H9 (cell line): ENCODE data around the gene SPRN. TPM values are rescaled to one million over a fixed set of nuclear protein-coding genes. Genes with fewer than 3 reads are reported as not detected.

Experiments
- DNase-seq: peaks from one replicate; pipeline ENCODE4 v3.0.0-alpha.2; 2017
- H2AFZ ChIP-seq: one replicate; pipeline ENCODE4 v1.6.1; 2013; ENCODE audit warnings: mild to moderate bottlenecking, low read length, control low read depth, moderate library complexity
- H2AK5ac ChIP-seq: 2 replicates; pipeline ENCODE4 v1.6.1; 2013; ENCODE audit warnings: low read length, control low read depth, mixed read lengths; ENCODE audit not compliant: insufficient read length
- H2BK120ac ChIP-seq: one replicate; pipeline ENCODE4 v1.6.1; 2013; ENCODE audit warnings: low read depth, mild to moderate bottlenecking, low read length, control low read depth, inconsistent platforms; ENCODE audit not compliant: poor library complexity, severe bottlenecking
- H2BK12ac ChIP-seq: 2 replicates; pipeline ENCODE4 v1.6.1; 2013; ENCODE audit warnings: low read length, control low read depth, mixed read lengths, low read depth; ENCODE audit not compliant: insufficient read length
- H2BK15ac ChIP-seq: 2 replicates; pipeline ENCODE4 v1.6.1; 2013; ENCODE audit warnings: low read depth, low read length, control low read depth
- H2BK20ac ChIP-seq: one replicate; pipeline ENCODE4 v1.6.1; 2013; ENCODE audit warnings: low read depth, mild to moderate bottlenecking, low read length, control low read depth, inconsistent platforms; ENCODE audit not compliant: poor library complexity, severe bottlenecking
- H2BK5ac ChIP-seq: 2 replicates; pipeline ENCODE4 v1.6.1; 2013; ENCODE audit warnings: low read length, control low read depth, mixed read lengths; ENCODE audit not compliant: insufficient read length
- H3K14ac ChIP-seq: 2 replicates; pipeline ENCODE4 v1.6.1; 2013; ENCODE audit warnings: low read length, control low read depth; ENCODE audit not compliant: insufficient read depth
- H3K18ac ChIP-seq: 2 replicates; pipeline ENCODE4 v1.6.1; 2013; ENCODE audit warnings: low read depth, mild to moderate bottlenecking, mixed read lengths, low read length, control low read depth; ENCODE audit not compliant: insufficient read length
- H3K23ac ChIP-seq: 2 replicates; pipeline ENCODE4 v1.6.1; 2013; ENCODE audit warnings: low read length, control low read depth, mixed read lengths, low read depth; ENCODE audit not compliant: insufficient read length
- H3K23me2 ChIP-seq: 2 replicates; pipeline ENCODE4 v1.6.1; 2013; ENCODE audit warnings: low read depth, mild to moderate bottlenecking, mixed read lengths, low read length, control low read depth; ENCODE audit not compliant: insufficient read length, poor library complexity, severe bottlenecking
- H3K27ac ChIP-seq: 2 replicates; pipeline ENCODE4 v1.5.1; 2013; ENCODE audit warnings: low read length, control low read depth, mixed read lengths, low read depth; ENCODE audit not compliant: insufficient read length
- H3K27me3 ChIP-seq: 2 replicates; pipeline ENCODE4 v1.6.1; 2013; ENCODE audit warnings: low read length, control low read depth, inconsistent platforms; ENCODE audit not compliant: insufficient read depth
- H3K4ac ChIP-seq: 2 replicates; pipeline ENCODE4 v1.6.1; 2013; ENCODE audit warnings: low read depth, mild to moderate bottlenecking, control low read depth, inconsistent platforms, low read length, moderate library complexity
- H3K4me1 ChIP-seq: 2 replicates; pipeline ENCODE4 v1.6.1; 2013; ENCODE audit warnings: low read length, control low read depth, inconsistent platforms; ENCODE audit not compliant: insufficient read depth
- H3K4me2 ChIP-seq: 2 replicates; pipeline ENCODE4 v1.6.1; 2013; ENCODE audit warnings: low read length, control low read depth, mixed read lengths; ENCODE audit not compliant: insufficient read length, insufficient read depth
- H3K56ac ChIP-seq: 2 replicates; pipeline ENCODE4 v1.6.1; 2013; ENCODE audit warnings: low read depth, mild to moderate bottlenecking, mixed read lengths, low read length, control low read depth; ENCODE audit not compliant: insufficient read length
- H3K79me1 ChIP-seq: 2 replicates; pipeline ENCODE4 v1.6.1; 2013; ENCODE audit warnings: low read depth, mild to moderate bottlenecking, moderate library complexity, low read length, control low read depth, inconsistent platforms; ENCODE audit not compliant: insufficient read depth, poor library complexity, severe bottlenecking
- H3K79me2 ChIP-seq: 2 replicates; pipeline ENCODE4 v1.6.1; 2013; ENCODE audit warnings: low read length, control low read depth, inconsistent platforms; ENCODE audit not compliant: insufficient read depth
- H3K9ac ChIP-seq: 2 replicates; pipeline ENCODE4 v1.6.1; 2013; ENCODE audit warnings: low read length, control low read depth, mixed read lengths; ENCODE audit not compliant: insufficient read length; ENCODE audit errors: extremely low read depth
- H3K9me3 ChIP-seq: one replicate; pipeline ENCODE4 v1.6.1; 2013; ENCODE audit warnings: low read depth, low read length, inconsistent platforms; ENCODE audit not compliant: control insufficient read depth
- H3T11ph ChIP-seq: one replicate; pipeline ENCODE4 v1.6.1; 2013; ENCODE audit warnings: mild to moderate bottlenecking, low read length, control low read depth, inconsistent platforms
- H4K20me1 ChIP-seq: one replicate; pipeline ENCODE4 v1.6.1; 2013; ENCODE audit not compliant: control insufficient read depth, insufficient read length, insufficient read depth
- H4K5ac ChIP-seq: 2 replicates; pipeline ENCODE4 v1.6.1; 2013; ENCODE audit warnings: low read depth, mild to moderate bottlenecking, mixed read lengths, low read length, control low read depth; ENCODE audit not compliant: insufficient read length
- H4K8ac ChIP-seq: replicated peaks from 2 replicates; pipeline ENCODE4 v1.6.1; 2013; ENCODE audit warnings: low read length, control low read depth, mixed read lengths, low read depth; ENCODE audit not compliant: insufficient read length
- H4K91ac ChIP-seq: 2 replicates; pipeline ENCODE4 v1.6.1; 2013; ENCODE audit warnings: low read depth, mild to moderate bottlenecking, moderate library complexity, mixed read lengths, low read length, control low read depth; ENCODE audit not compliant: insufficient read length
- H3K27ac Mint-ChIP-seq, 3 experiments: 2 replicates in 2 of 3; 3 replicates in 1 of 3; pipeline ENCODE4 v1.8.0; 2020 to 2021; ENCODE audit warnings: mixed read lengths in 3 of 3, mild to moderate bottlenecking in 1 of 3, moderate library complexity in 1 of 3
- H3K27me3 Mint-ChIP-seq: 2 replicates; pipeline ENCODE4 v1.8.0; 2021; ENCODE audit warnings: low read depth, mild to moderate bottlenecking, moderate library complexity, mixed read lengths
- H3K36me3 Mint-ChIP-seq, 3 experiments: 2 replicates in 2 of 3; 3 replicates in 1 of 3; pipeline ENCODE4 v1.8.0; 2020 to 2021; ENCODE audit warnings: low read depth in 3 of 3, mixed read lengths in 3 of 3; ENCODE audit not compliant: insufficient read depth in 1 of 3
- H3K4me1 Mint-ChIP-seq, 2 experiments: 2 replicates each; pipeline ENCODE4 v1.8.0; 2020; ENCODE audit warnings: mixed read lengths in 2 of 2
- H3K4me3 Mint-ChIP-seq, 2 experiments: 2 replicates in 1 of 2; 3 replicates in 1 of 2; pipeline ENCODE4 v1.8.0; 2020 to 2021; ENCODE audit warnings: mild to moderate bottlenecking in 2 of 2, mixed read lengths in 2 of 2, moderate library complexity in 1 of 2
- H3K9me3 Mint-ChIP-seq, 2 experiments: 2 replicates in 1 of 2; 3 replicates in 1 of 2; pipeline ENCODE4 v1.8.0; 2020; ENCODE audit warnings: mild to moderate bottlenecking in 2 of 2, mixed read lengths in 2 of 2, moderate library complexity in 1 of 2
- WGBS: extraction: QIAGEN DNeasy Blood & Tissue Kit; methylation state at CpG from one replicate; pipeline ENCODE4 v1.1.7; 2013; ENCODE audit warnings: missing lambda C conversion rate, low lambda C conversion rate, mixed read lengths; ENCODE audit not compliant: insufficient read length; ENCODE audit errors: extremely low coverage; 5-methylcytosine and 5-hydroxymethylcytosine counted together
- total RNA-seq: library from RNA; stranded (reverse); gene quantifications from 2 replicates; pipeline ENCODE4 v1.2.1, GENCODE V29; 2021
- TF ChIP-seq, protein P1 (sequence below): fragments of 200-600 bp; sonication (generic); conservative IDR thresholded peaks from 3 replicates; pipeline ENCODE4 v1.8.0; 2021; ENCODE audit warnings: antibody characterized with exemption, mild to moderate bottlenecking

Gene SPRN
- total RNA-seq, 1 experiment from 2014 or later = 0.42 TPM

GRCh38 chr10:133379801-133380666 is 44.4 kb downstream of the SPRN start:
- no peak overlapping the region for H2BK12ac ChIP-seq
- no CpG with 5 or more reads among the region's 36 CpGs for WGBS
- H3K27me3 ChIP-seq = peaks cover 18% of the 10 kb centered on the region
- no peak for DNase-seq
- no peaks in the 10 kb centered on the region for H3K79me1 ChIP-seq
- no peak overlapping the region for H2AFZ ChIP-seq
- H3K27ac Mint-ChIP-seq = no peak overlapping the region
- peaks cover 44% of the 10 kb centered on the region for H3K27me3 Mint-ChIP-seq
- H3K14ac ChIP-seq = no peak overlapping the region
- H3T11ph ChIP-seq = no peak overlapping the region
- H3K23ac ChIP-seq = no peak overlapping the region
- peak overlapping the region; percentile 66 to 74 for H3K4me3 Mint-ChIP-seq
- no peaks in the 10 kb centered on the region for H3K4me1 ChIP-seq
- no peak overlapping the region for H2BK20ac ChIP-seq
- H3K9me3 Mint-ChIP-seq = peaks cover 0 to 3% of the 10 kb centered on the region in 2 experiments; a peak in 2 of 5 replicates
- no peak overlapping the region for H3K4ac ChIP-seq
- no peak overlapping the region for H3K4me2 ChIP-seq
- H4K20me1 ChIP-seq = no peaks in the 10 kb centered on the region
- no peak overlapping the region for H4K5ac ChIP-seq
- H3K23me2 ChIP-seq = peaks cover 8% of the 10 kb centered on the region
- no peak overlapping the region for H3K18ac ChIP-seq
- H3K4me1 Mint-ChIP-seq = no peaks in the 10 kb centered on the region
- TF ChIP-seq, protein P1, sequence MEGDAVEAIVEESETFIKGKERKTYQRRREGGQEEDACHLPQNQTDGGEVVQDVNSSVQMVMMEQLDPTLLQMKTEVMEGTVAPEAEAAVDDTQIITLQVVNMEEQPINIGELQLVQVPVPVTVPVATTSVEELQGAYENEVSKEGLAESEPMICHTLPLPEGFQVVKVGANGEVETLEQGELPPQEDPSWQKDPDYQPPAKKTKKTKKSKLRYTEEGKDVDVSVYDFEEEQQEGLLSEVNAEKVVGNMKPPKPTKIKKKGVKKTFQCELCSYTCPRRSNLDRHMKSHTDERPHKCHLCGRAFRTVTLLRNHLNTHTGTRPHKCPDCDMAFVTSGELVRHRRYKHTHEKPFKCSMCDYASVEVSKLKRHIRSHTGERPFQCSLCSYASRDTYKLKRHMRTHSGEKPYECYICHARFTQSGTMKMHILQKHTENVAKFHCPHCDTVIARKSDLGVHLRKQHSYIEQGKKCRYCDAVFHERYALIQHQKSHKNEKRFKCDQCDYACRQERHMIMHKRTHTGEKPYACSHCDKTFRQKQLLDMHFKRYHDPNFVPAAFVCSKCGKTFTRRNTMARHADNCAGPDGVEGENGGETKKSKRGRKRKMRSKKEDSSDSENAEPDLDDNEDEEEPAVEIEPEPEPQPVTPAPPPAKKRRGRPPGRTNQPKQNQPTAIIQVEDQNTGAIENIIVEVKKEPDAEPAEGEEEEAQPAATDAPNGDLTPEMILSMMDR = no peak
- H4K91ac ChIP-seq = no peak overlapping the region
- H3K79me2 ChIP-seq = no peaks in the 10 kb centered on the region
- no peaks in the 10 kb centered on the region for H3K9me3 ChIP-seq
- H3K36me3 Mint-ChIP-seq = peaks cover 1 to 5% (median 3%) of the 10 kb centered on the region in 3 experiments; a peak in 1 of 7 replicates
- H3K27ac ChIP-seq = no peak overlapping the region
- no peak overlapping the region for H3K9ac ChIP-seq
- no peak overlapping the region for H4K8ac ChIP-seq
- H2BK120ac ChIP-seq = no peak overlapping the region
- no peak overlapping the region for H3K56ac ChIP-seq
- no peak overlapping the region for H2BK5ac ChIP-seq
- H2AK5ac ChIP-seq = no peak overlapping the region
- H2BK15ac ChIP-seq = no peak overlapping the region
